K562 (cell line): ENCODE data around the gene INO80C.

Experiments
- BRCA1 ChIP-seq, 2 experiments: fragments of 450-650 bp in 1 of 2; sonication (generic) in 1 of 2; formaldehyde crosslinking in 1 of 2; IDR thresholded peaks; 2 replicates each; pipeline versions ENCODE4 v1.5.0 to v1.6.1; 2017 to 2020; ENCODE audit warnings: mild to moderate bottlenecking in 1 of 2, missing genetic modification reagents in 1 of 2
- CREB1 ChIP-seq, 2 experiments: sonication (generic) in 1 of 2; formaldehyde crosslinking in 1 of 2; IDR thresholded peaks; 2 replicates each; pipeline versions ENCODE4 v1.6.1 to v1.8.0; 2012 to 2022; ENCODE audit warnings: inconsistent platforms in 1 of 2, mild to moderate bottlenecking in 1 of 2, missing genetic modification reagents in 1 of 2, moderate library complexity in 1 of 2
- CTCF ChIP-seq, 3 experiments: IDR thresholded peaks in 2 of 3; conservative IDR thresholded peaks in 1 of 3; 2 replicates each; pipeline ENCODE4 v1.5.1; 2011 to 2012; ENCODE audit warnings: low read length in 3 of 3, mild to moderate bottlenecking in 3 of 3, control low read depth in 2 of 3, improper control_type of control experiment in 1 of 3, inconsistent platforms in 1 of 3, low read depth in 1 of 3, mixed read lengths in 1 of 3, moderate library complexity in 1 of 3; ENCODE audit not compliant: insufficient read depth in 2 of 3
- POLR2A ChIP-seq: fragments of 450-650 bp; conservative IDR thresholded peaks from 2 replicates; pipeline ENCODE4 v1.6.1; 2016
- SIN3B ChIP-seq: fragments of 450-650 bp; IDR thresholded peaks from 2 replicates; pipeline ENCODE4 v1.6.1; 2017; ENCODE audit warnings: low read depth, mild to moderate bottlenecking, moderate library complexity
- SRSF7 ChIP-seq: fragments of 200-400 bp; formaldehyde crosslinking; optimal IDR thresholded peaks from 2 replicates; pipeline ENCODE3; 2017; ENCODE audit warnings: mild to moderate bottlenecking, low read depth, low read length
- ZNF282 ChIP-seq: sonication (generic); formaldehyde crosslinking; IDR thresholded peaks from 2 replicates; pipeline ENCODE4 v1.8.1; 2023; ENCODE audit warnings: missing genetic modification reagents

- no peak for TF ChIP-seq POLR2A
- TF ChIP-seq SIN3B = no peak
- TF ChIP-seq SRSF7 = no peak
- TF ChIP-seq CREB1 (IDR thresholded peaks at IDR 0.05) = no peak
- no peak for TF ChIP-seq CREB1 (CRISPR knock-in tag; IDR thresholded peaks at IDR 0.05)
- no peak for TF ChIP-seq CTCF (IDR thresholded peaks at IDR 0.05 in 2 of 3, conservative IDR thresholded peaks at IDR 0.05 in 1 of 3; ENCODE audit: insufficient read depth in 2 of 3, low read depth in 1 of 3, low read length in 3 of 3)
- no peak for TF ChIP-seq ZNF282
- TF ChIP-seq BRCA1 (IDR thresholded peaks at IDR 0.05) = no peak
- no peak for TF ChIP-seq BRCA1 (CRISPR knock-in tag; IDR thresholded peaks at IDR 0.05)
Measured at GRCh38 chr18:35516351-35516750, 18.6 kb upstream of the INO80C start.
